Epithelial cell of alveolus of lung (primary cell): Measurements from ENCODE around the gene PRMT3. TPM values are rescaled to one million over a fixed set of nuclear protein-coding genes. Genes with fewer than 3 reads are reported as not detected.

Source experiments
- total RNA-seq: library from RNA; depleted of rRNA; stranded (reverse); fragments of >200 nt; gene quantifications from 2 replicates; pipeline ENCODE4 v1.2.1, GENCODE V29; 2015

The PRMT3 gene
- total RNA-seq = 8.9 and 15.3 TPM in 2 replicates

DNA sequence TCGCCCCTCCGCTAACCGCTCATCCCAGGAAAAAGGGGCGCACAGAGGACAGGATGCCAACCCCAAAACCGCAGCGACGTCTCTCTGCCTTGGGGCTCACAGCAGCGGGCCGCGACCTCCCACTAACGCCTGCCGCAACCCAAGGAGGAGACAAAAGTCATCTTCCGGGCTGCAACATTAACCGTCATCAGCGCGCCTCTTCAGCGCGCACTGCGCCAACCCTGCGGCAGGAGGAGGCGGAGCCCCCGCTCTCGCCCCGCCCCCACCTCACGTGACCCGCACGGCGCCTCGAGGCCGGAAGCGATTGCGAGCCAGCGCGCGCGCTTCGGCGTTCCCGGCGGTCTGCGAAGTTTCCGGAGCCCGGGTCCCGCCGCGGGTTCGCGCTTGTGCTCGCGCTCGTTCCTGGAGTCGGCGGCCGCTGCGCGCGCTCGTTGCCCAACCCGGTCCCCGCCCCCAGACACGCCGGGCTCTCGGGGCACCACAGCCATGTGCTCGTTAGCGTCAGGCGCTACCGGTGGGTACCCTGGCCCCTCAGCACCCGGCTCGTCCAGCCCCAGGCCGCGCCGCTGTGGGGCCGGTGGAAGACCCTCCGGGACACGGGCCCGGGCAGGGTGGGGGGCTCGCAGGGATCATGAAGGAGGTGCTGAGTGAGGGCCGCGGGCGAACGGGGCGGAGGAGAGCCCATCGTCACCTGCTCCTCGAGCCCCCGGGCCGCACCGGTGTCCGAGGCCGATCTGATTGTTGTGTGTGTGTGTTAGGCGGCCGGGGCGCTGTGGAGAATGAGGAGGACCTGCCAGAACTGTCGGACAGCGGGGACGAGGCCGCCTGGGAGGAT, at the start of gene PRMT3:
Gene PRMT3 (plus strand): TSS at position 456 of the 835 bp plus-strand sequence. CDS start 31 bp downstream, at position 487.

DNA sequence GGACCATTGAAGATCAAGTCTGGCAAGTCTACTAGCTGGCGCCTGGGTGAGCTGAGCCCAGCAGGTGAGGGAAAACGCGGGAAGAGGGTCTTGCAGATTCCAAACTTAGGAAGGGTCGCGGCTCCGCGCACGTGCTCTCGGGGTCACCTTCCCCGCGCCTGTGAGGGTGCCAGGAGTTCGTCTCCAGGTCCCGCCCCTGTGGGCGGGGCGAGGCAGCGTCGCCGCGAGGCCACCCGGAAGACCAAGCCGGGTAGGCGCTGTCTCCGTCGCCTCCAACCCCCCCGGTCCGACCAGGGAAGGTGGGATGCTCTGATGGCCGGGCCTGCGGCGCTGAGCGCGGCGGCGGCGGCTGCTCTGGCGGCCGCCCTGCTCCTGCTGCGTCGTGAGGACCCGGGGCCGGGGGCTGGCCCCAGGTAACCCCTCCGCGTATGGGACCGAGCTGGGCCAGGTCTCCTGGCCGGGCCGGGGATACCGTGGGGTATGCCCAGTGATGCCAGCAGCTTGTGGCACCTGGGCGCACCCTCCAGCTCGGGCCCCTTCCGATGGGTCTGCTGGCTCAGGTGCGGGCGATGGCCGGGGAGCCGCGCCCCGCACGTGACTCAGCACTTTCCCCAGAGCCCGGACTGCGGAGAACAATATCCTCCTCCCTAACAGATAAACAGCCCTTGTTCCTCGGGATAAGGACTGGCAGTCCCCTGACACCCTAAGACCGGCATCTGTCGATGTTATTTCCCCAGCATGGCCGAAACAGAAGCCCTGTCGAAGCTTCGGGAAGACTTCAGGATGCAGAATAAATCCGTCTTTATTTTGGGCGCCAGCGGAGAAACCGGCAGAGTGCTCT, 23.8 kb upstream of the PRMT3 start, which contains the start of gene HTATIP2:
Gene HTATIP2 (plus strand): TSS at position 215 of the 841 bp plus-strand sequence. CDS start 524 bp downstream, at position 739.

Other genes starting within 250 kb of the PRMT3 start
- not detected in 2 replicates for gene DBX1, start 227.2 kb upstream of the PRMT3 start, total RNA-seq
- 34.6 and 45.9 TPM in 2 replicates for gene HTATIP2, start 24.0 kb upstream of the PRMT3 start, total RNA-seq
- not detected in 2 replicates for gene SLC6A5, start 211.9 kb downstream of the PRMT3 start, total RNA-seq